Erythroblast (primary cell): ENCODE results near the gene AKT2.

Source experiments
- GATA1 ChIP-seq: IDR thresholded peaks from 2 replicates; pipeline ENCODE4 v1.6.1; 2011; ENCODE audit warnings: low read depth, mild to moderate bottlenecking, control low read depth, low read length, moderate library complexity
- POLR2A ChIP-seq: IDR thresholded peaks from 2 replicates; pipeline ENCODE4 v1.6.1; 2011; ENCODE audit warnings: mild to moderate bottlenecking, low read length

GRCh38 chr19:40237791-40238190, 47.4 kb downstream of the AKT2 start:
- no peak for TF ChIP-seq POLR2A
- no peak for TF ChIP-seq GATA1
